HG03060 (cell line): ENCODE measurements around the gene SARS1.

ENCODE experiments used
- ATAC-seq: cut with Tn5 transposase; IDR thresholded peaks from one replicate; pipeline ENCODE4 v1.9.1; 2021; ENCODE audit warnings: low read depth, moderate number of reproducible peaks; ENCODE audit not compliant: unreplicated experiment

SARS1 gene

DNA sequence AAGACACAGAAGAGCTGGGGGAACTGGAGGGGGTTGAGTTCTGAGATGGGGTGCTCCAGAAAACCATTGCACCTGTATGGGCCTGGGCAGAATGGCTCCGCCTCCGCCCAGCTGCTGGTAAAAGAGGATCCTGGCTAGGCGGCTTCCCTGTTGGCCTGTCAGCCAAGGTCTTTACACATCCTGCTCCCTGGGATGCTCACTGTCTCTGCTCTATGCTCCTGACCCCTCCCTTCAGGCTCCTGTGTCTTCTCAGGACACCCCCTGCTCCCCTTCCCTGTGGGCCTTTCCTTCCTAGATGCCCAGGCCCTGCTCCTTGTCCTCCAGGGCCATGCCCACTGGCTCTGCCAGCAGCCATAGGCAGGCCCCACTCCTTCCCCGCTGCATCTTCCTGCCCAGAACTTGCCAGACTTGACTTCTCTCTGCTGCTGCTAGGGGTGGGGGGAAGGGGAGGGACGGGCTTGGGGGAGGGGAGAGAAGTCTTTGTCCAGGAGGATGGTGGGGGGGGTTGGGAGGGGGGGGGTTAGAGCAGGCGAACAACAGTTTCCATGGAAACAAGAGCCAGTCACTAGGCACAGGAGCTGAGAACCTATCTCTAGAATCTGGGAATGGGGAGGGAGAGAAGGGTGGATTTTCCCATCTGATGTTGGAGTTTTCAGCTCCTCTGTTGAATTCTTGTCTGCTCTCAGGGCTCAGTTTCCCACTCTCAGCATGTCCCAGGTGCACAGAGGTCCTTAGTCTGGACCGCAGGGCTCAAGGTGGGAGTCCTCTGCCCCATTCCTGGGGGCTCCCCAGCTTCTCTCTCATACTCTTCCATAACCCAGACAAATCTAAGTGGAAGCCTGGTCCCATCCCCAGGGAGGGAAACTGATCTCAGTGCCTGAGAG lies 46.2 kb downstream of the SARS1 start:
- ATAC-seq: no peak

DNA sequence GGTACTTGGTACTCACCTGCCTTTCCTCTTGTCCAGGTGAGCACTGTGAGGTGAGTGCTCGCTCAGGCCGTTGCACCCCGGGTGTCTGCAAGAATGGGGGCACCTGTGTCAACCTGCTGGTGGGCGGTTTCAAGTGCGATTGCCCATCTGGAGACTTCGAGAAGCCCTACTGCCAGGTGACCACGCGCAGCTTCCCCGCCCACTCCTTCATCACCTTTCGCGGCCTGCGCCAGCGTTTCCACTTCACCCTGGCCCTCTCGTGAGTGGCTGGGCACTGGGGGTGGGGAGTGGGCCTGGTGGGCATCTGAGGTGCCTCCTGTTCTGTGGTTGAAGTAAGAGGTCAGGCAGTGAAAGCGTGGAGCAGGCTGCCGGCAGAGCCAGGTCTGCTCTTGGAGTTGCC lies 47.3 kb downstream of the SARS1 start:
- no peak for ATAC-seq

DNA sequence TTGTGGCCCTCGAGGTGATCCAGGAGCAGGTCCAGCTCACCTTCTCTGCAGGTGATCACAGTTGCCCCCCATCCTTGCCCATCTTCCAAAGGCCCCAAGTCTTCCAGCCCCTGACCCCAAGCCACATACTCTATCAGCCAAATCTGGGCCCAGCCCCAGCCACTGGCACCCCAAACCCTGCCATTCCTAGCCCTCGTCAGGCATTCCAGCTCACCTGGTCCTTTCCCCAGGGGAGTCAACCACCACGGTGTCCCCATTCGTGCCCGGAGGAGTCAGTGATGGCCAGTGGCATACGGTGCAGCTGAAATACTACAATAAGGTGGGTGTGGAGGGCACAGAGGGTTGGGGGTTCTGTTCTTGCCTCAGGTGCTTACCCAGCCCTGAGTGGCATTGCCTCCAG lies 47.9 kb downstream of the SARS1 start:
- ATAC-seq: no peak

DNA sequence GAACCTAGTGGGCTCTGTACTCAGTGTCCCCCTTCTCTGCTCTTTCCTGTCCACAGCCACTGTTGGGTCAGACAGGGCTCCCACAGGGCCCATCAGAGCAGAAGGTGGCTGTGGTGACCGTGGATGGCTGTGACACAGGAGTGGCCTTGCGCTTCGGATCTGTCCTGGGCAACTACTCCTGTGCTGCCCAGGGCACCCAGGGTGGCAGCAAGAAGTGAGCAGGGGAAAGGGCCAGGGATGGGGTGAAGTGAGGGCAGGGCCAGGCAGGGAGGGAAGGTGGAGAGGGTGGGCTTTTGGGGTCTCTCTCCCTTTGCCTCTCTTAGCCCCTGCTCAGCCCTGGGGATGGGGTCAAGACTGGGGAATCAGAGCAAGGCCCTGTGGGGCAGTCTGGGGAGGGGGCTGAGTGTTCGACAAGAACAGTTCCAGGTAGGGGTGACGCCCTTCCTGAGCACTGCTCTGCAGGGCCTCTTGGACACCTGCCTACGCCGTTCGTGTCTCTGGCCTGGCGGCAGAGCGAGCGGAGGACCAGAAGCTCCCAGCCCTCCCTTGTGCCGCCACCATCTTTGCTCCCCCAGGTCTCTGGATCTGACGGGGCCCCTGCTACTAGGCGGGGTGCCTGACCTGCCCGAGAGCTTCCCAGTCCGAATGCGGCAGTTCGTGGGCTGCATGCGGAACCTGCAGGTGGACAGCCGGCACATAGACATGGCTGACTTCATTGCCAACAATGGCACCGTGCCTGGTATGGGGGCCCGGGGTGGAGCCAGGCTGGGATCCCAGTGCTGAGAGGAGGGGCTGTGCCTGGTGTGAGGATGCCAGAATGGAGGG lies 48.7 kb downstream of the SARS1 start:
- no peak for ATAC-seq

DNA sequence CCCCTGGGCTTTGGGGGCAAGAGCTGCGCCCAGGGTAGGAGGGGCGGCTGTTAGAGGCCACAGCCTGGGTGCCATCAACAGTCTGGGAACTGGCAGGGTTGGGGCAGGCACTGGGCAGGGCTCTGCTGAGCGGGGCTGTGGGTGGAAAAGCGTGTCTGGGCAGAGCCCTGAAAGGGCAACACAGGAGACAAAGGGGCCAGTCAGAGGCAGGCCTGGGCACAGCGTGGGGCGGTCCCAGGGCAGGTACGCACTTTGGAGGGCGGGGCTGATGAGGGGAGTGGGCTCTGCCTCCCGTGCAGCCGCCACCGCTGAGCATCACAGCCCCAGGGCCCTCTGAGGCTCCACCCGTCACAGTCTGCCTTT lies 49.5 kb downstream of the SARS1 start:
- ATAC-seq: no peak

DNA sequence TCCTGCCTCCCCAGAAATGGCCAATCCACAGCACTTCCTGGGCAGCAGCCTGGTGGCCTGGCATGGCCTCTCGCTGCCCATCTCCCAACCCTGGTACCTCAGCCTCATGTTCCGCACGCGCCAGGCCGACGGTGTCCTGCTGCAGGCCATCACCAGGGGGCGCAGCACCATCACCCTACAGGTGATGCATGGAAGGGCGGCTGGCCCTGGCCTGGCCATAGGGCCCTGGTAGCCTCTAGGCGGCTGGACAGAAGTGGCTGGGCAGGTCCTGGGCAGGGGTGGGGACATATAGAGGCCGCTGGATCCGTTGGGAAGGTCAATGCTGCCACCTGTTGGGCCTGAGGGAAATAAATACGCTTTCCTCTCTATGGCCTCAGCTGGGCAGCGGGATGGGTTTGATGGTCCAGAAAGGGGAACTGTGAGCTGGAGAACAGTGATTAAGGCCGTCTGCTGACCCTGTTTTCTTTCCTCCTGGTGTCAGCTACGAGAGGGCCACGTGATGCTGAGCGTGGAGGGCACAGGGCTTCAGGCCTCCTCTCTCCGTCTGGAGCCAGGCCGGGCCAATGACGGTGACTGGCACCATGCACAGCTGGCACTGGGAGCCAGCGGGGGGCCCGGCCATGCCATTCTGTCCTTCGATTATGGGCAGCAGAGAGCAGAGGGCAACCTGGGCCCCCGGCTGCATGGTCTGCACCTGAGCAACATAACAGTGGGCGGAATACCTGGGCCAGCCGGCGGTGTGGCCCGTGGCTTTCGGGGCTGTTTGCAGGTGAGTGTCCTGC lies 50.1 kb downstream of the SARS1 start:
- no peak for ATAC-seq

DNA sequence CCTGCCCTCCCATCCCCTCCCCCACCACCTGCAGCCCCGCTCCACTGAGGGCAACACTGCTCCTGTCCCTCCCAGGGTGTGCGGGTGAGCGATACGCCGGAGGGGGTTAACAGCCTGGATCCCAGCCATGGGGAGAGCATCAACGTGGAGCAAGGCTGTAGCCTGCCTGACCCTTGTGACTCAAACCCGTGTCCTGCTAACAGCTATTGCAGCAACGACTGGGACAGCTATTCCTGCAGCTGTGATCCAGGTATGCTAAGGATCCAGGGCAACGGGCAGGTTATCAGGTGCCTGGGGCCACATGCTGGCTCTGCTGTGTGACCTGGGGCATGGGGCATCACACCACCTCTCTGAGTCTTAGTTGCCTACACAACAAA lies 50.6 kb downstream of the SARS1 start:
- ATAC-seq: no peak

DNA sequence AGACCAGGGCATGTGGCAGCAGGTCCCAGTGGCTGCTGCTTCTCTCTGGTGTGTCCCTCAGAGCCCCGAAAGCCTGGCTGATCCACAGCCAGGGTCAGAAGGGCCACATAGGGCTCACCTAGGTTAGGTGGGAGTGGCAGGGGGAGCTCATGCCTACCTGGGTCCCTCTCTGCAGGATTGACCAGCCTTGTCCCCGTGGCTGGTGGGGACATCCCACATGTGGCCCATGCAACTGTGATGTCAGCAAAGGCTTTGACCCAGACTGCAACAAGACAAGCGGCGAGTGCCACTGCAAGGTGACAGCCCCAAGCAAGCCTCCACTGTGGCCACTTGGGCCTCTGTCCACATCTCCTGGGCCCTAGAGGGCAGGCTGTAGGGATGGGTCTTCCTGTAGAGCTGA lies 51.3 kb downstream of the SARS1 start:
- no peak for ATAC-seq

DNA sequence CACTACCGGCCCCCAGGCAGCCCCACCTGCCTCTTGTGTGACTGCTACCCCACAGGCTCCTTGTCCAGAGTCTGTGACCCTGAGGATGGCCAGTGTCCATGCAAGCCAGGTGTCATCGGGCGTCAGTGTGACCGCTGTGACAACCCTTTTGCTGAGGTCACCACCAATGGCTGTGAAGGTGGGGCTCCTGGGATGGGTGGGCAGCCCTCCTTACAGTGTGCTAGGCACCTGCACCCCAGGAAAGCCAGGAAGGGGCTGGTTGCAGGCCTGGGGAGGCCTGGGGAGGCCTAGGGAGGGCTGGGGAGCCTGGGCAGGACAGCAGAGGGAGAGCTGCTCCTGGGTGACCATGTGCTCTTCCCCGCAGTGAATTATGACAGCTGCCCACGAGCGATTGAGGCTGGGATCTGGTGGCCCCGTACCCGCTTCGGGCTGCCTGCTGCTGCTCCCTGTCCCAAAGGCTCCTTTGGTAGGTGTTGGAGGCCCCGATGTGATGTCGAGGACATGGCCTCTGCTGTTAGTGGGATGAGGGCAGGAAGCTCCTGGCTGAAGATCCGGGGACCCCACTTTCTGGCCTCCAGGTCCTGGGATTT lies 52.1 kb downstream of the SARS1 start:
- no peak for ATAC-seq

DNA sequence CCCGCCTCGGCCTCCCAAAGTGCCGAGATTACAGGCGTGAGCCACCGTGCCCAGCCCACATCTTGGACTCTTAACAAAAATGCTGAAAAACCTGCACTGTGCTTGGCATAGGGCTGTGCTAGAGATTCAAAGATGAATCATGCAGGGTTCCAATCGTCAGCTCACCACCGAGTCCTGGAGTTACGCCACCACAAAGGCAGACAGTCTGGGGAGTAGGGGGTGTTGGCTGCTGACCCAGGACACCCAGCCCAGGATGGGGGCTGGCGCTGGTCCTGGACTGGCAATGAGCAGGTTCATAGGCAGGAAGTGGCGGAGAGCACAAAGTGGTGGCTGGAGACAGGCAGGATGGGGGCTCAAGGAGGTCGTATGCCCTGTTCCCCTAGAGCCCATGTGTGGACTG lies 53.2 kb downstream of the SARS1 start:
- no peak for ATAC-seq

DNA sequence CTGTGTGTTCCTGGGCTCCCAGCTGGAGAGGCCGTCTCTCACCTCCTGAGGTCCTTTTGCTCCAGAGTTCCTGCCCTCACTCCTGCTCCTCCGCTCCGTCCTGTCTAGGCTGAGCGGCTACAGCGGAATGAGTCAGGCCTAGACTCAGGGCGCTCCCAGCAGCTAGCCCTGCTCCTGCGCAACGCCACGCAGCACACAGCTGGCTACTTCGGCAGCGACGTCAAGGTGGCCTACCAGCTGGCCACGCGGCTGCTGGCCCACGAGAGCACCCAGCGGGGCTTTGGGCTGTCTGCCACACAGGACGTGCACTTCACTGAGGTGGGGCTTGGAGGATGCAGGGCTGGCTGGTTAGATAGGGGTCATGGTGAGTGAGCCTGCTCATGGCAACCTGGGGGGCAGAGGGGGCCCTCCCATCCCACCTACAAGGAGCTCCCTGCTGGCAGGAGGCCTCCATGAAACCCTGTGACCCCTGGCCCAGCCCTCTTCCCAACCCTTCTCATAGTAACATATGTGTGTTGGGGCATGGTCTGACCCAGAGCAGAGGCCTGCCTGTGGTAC lies 54.1 kb downstream of the SARS1 start:
- no peak for ATAC-seq

DNA sequence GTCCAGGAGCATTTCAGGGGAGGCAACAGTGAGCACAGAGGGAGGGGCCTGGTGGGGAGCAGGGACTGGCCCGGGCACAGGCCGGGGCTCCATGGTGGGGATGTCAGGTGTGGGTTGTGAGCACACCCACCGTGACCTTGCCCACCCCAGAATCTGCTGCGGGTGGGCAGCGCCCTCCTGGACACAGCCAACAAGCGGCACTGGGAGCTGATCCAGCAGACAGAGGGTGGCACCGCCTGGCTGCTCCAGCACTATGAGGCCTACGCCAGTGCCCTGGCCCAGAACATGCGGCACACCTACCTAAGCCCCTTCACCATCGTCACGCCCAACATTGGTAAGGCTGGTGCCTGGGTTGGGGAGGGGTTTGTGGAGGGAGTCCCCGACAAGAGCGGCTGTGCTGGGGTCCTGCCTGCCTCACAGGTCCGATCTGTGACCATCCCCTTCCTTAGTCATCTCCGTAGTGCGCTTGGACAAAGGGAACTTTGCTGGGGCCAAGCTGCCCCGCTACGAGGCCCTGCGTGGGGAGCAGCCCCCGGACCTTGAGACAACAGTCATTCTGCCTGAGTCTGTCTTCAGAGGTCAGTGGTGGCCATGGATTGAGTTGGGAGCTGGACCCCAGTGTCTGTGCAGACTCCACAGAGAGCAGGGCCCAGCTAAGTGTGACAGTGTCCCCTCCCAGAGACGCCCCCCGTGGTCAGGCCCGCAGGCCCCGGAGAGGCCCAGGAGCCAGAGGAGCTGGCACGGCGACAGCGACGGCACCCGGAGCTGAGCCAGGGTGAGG lies 54.9 kb downstream of the SARS1 start:
- no peak for ATAC-seq

DNA sequence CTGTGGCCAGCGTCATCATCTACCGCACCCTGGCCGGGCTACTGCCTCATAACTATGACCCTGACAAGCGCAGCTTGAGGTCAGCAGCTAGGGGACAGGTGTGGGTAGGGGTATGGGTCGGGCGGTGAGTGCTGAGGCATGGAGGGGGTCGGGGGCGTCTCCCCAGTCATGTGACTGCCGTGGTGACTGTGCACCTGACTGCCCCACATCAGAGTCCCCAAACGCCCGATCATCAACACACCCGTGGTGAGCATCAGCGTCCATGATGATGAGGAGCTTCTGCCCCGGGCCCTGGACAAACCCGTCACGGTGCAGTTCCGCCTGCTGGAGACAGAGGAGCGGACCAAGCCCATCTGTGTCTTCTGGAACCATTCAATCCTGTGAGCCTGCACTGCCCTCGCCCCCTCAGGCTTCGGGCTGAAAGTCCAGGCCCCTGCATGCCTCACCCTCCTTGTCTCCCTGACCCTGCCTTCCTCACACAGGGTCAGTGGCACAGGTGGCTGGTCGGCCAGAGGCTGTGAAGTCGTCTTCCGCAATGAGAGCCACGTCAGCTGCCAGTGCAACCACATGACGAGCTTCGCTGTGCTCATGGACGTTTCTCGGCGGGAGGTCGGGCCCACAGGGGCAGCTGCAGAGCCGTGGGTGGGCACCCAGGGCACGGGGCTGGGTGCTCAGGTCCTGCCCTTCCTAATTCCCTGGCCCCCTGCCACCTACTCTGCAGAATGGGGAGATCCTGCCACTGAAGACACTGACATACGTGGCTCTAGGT lies 55.7 kb downstream of the SARS1 start:
- ATAC-seq: no peak

DNA sequence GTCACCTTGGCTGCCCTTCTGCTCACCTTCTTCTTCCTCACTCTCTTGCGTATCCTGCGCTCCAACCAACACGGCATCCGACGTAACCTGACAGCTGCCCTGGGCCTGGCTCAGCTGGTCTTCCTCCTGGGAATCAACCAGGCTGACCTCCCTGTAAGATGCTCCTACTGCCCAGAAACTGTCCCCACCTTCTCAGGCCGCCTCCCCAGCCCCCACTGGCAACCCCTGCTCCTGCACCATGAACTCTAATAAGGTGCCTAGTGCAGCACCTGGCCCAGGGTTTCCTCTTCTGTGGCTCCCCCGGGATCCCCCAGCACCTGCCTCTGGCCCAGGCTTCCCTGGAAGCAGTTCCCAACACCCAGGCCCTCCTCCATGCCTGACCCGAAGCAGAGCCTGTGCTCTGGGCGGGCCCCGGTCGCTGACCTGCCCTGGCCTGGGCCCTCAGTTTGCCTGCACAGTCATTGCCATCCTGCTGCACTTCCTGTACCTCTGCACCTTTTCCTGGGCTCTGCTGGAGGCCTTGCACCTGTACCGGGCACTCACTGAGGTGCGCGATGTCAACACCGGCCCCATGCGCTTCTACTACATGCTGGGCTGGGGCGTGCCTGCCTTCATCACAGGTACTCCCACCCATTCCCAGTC lies 56.4 kb downstream of the SARS1 start:
- ATAC-seq: no peak

DNA sequence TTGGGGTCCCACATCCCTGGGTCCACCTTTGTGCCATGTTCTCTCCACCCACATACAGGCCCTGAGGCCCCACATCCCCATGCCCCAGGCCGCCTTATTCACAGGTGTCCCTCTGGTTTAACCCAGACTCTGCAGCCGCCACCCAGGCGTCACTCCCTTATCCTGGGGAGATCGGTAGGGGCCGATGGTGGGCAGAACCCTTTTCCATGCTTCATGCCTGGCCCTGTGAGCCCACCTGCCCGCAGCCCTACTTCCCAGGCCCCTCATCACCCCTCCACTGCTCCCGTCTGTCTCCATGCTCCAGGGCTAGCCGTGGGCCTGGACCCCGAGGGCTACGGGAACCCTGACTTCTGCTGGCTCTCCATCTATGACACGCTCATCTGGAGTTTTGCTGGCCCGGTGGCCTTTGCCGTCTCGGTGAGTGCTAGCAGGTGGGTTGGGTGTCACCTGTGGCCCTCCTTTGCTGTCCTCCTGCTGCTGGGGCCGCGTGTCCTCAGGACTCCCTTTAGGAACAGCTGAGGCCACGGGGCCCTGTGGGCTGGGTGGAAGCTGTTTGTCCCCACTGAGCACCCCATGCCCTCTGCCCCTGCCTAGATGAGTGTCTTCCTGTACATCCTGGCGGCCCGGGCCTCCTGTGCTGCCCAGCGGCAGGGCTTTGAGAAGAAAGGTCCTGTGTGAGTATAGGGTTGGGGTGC lies 57.1 kb downstream of the SARS1 start:
- ATAC-seq: no peak

DNA sequence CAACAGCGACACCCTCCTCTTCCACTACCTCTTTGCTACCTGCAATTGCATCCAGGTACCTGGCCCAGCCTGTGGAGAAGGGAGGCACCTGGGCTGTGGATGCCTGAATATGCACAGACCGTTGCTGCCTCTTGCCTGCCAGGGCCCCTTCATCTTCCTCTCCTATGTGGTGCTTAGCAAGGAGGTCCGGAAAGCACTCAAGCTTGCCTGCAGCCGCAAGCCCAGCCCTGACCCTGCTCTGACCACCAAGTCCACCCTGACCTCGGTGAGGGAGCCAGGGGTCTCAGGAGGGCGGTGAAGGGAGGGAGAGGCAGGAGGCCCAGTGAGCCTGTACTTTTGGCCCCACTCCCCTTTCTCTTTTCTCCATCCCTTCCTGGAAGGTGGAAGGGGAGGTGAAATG lies 57.7 kb downstream of the SARS1 start:
- no peak for ATAC-seq

DNA sequence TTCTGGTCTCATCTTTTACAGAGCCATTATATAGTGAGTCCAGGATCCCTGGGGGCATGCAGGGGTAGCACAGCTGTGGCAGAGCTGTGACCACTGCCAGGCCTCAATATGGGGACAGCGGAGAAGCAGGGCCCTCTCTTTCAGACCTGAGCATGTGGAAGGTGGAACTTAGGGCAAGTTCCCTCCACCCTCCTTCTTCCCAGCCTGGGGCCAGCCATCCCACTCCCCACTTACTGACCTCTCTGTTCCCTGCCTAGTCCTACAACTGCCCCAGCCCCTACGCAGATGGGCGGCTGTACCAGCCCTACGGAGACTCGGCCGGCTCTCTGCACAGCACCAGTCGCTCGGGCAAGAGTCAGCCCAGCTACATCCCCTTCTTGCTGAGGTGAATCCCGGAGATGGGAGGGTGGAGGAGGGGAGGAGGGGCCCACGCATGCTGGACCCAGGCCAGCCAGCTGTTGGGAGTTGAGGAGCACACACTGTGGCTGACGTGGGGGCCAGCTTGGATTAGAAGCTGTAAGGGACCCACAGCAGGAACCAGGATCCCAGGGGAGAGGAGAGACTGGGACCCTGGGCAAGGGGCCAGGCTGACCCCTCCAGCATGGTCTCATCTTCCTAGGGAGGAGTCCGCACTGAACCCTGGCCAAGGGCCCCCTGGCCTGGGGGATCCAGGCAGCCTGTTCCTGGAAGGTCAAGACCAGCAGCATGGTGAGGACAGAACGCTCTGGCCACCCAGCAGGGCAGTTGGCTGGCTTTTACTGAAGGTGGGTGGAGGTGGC lies 58.5 kb downstream of the SARS1 start:
- ATAC-seq: no peak
